ENCODE results near the gene RANBP17.

Gene RANBP17

GRCh38 chr5:171323007-171323406 is 461.2 kb downstream of the RANBP17 start:
- DNase-seq: no peak

- no peak for DNase-seq
Observed at GRCh38 chr5:171323806-171324632, 462.2 kb downstream of the RANBP17 start.

- DNase-seq: no peak
Observed at GRCh38 chr5:171330021-171330420, 468.2 kb downstream of the RANBP17 start.

GRCh38 chr5:171335616-171336015 is 473.8 kb downstream of the RANBP17 start:
- DNase-seq: no peak

GRCh38 chr5:171336521-171337209 is 474.8 kb downstream of the RANBP17 start:
- DNase-seq: no peak

GRCh38 chr5:171337210-171337569 is 475.4 kb downstream of the RANBP17 start:
- no peak for DNase-seq

GRCh38 chr5:171340042-171340441 is 478.2 kb downstream of the RANBP17 start:
- no peak for DNase-seq

- no peak for DNase-seq
Observed at GRCh38 chr5:171340491-171340890, 478.7 kb downstream of the RANBP17 start.

GRCh38 chr5:171342362-171343111 is 480.7 kb downstream of the RANBP17 start:
- no peak for DNase-seq

GRCh38 chr5:171344936-171345608 is 483.3 kb downstream of the RANBP17 start:
- DNase-seq: no peak

Measured in NCI-H1417 treated with DMSO at 0.1 percent for 48 hours (cell line).